Measurements from ENCODE around the gene GON4L. TPM values are rescaled to one million over a fixed set of nuclear protein-coding genes. Genes with fewer than 3 reads are reported as not detected.

Gene GON4L
- total RNA-seq, 2 experiments from 2014 or later = 71.0 to 77.0 TPM

GRCh38 chr1:155892796-155893195 lies 35.8 kb upstream of the GON4L start:
- H3K36me3 Mint-ChIP-seq (ENCODE audit: low read depth) = peaks cover 5% of the 10 kb centered on the region
- peak overlapping the region; percentile 79 for H3K27ac Mint-ChIP-seq
- no peak for ATAC-seq (ENCODE audit: poor library complexity)
- H3K36me3 ChIP-seq (ENCODE audit: insufficient read depth, low read length) = peaks cover 8% of the 10 kb centered on the region
- DNase-seq = no peak
- H3K4me1 Mint-ChIP-seq (ENCODE audit: low read depth) = peaks cover 19% of the 10 kb centered on the region
- TF ChIP-seq, protein P1, sequence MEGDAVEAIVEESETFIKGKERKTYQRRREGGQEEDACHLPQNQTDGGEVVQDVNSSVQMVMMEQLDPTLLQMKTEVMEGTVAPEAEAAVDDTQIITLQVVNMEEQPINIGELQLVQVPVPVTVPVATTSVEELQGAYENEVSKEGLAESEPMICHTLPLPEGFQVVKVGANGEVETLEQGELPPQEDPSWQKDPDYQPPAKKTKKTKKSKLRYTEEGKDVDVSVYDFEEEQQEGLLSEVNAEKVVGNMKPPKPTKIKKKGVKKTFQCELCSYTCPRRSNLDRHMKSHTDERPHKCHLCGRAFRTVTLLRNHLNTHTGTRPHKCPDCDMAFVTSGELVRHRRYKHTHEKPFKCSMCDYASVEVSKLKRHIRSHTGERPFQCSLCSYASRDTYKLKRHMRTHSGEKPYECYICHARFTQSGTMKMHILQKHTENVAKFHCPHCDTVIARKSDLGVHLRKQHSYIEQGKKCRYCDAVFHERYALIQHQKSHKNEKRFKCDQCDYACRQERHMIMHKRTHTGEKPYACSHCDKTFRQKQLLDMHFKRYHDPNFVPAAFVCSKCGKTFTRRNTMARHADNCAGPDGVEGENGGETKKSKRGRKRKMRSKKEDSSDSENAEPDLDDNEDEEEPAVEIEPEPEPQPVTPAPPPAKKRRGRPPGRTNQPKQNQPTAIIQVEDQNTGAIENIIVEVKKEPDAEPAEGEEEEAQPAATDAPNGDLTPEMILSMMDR (IDR thresholded peaks at IDR 0.05) = no peak
- no peak overlapping the region for H3K27ac ChIP-seq (ENCODE audit: low read depth in 1 of 2, low read length in 2 of 2)
- H3K9me3 Mint-ChIP-seq = no peaks in the 10 kb centered on the region
- H3K4me3 ChIP-seq (ENCODE audit: low read length) = no peak overlapping the region
- ChIA-PET CTCF (interaction anchor here (1.5 kb wide), 1 partner anchor 97 kb away, joined by 4 read pairs; no protein-coding TSS in a partner anchor), POLR2A (interaction anchor here (1.2 to 1.6 kb wide), 2 partner anchors 13 to 36 kb away, joined by 4 to 6 read pairs; partner anchors contain the start of gene GON4L)
- peaks cover 12% of the 10 kb centered on the region for H3K4me1 ChIP-seq (ENCODE audit: insufficient read depth, low read length)
- intact Hi-C loops (cut with DNase I, micrococcal nuclease) = loop anchor here in 1 of 2 experiments (5.0 kb wide), 1 partner anchor 35 kb away; the partner anchor contains the start of genes GON4L and SYT11
- no peak overlapping the region for H3K4me3 Mint-ChIP-seq
- no peaks in the 10 kb centered on the region for H3K27me3 Mint-ChIP-seq
- H3K9me3 ChIP-seq (ENCODE audit: control insufficient read depth in 1 of 2, insufficient read depth in 1 of 2, low read length in 2 of 2) = no peaks in the 10 kb centered on the region
- no peaks in the 10 kb centered on the region for H3K27me3 ChIP-seq (ENCODE audit: control insufficient read depth in 1 of 2, insufficient read depth in 2 of 2, low read length in 2 of 2)

GRCh38 chr1:155890251-155890650 lies 33.2 kb upstream of the GON4L start:
- Histone ChIP-seq H3K27me3 (ENCODE audit: control insufficient read depth in 1 of 2, insufficient read depth in 2 of 2, low read length in 2 of 2) (no peaks in the 10 kb centered on the region), H3K27ac (ENCODE audit: low read depth in 1 of 2, low read length in 2 of 2) (no peak overlapping the region), H3K4me3 (ENCODE audit: low read length) (no peak overlapping the region), H3K9me3 (ENCODE audit: control insufficient read depth in 1 of 2, insufficient read depth in 1 of 2, low read length in 2 of 2) (no peaks in the 10 kb centered on the region), H3K36me3 (ENCODE audit: insufficient read depth, low read length) (no peaks in the 10 kb centered on the region), H3K4me1 (ENCODE audit: insufficient read depth, low read length) (peaks cover 12% of the 10 kb centered on the region)
- DNase-seq = no peak
- Mint-ChIP-seq H3K9me3 (no peaks in the 10 kb centered on the region), H3K27ac (no peak overlapping the region), H3K36me3 (ENCODE audit: low read depth) (no peaks in the 10 kb centered on the region), H3K27me3 (no peaks in the 10 kb centered on the region), H3K4me3 (no peak overlapping the region), H3K4me1 (ENCODE audit: low read depth) (peaks cover 15% of the 10 kb centered on the region)
- CTCF ChIA-PET = no interaction called here
- TF ChIP-seq, protein P1 (IDR thresholded peaks at IDR 0.05) = no peak
- ATAC-seq (ENCODE audit: poor library complexity) = no peak
- POLR2A ChIA-PET = no interaction called here
- intact Hi-C loops (cut with DNase I, micrococcal nuclease) = loop anchor here in 1 of 2 experiments (5.0 kb wide), 1 partner anchor 33 kb away; the partner anchor contains the start of genes GON4L and SYT11

GRCh38 chr1:155889566-155889965 lies 32.6 kb upstream of the GON4L start:
- ChIA-PET POLR2A (no interaction called here), CTCF (no interaction called here)
- H3K4me3 ChIP-seq (ENCODE audit: low read length) = no peak overlapping the region
- H3K9me3 ChIP-seq (ENCODE audit: control insufficient read depth in 1 of 2, insufficient read depth in 1 of 2, low read length in 2 of 2) = no peaks in the 10 kb centered on the region
- H3K27me3 ChIP-seq (ENCODE audit: control insufficient read depth in 1 of 2, insufficient read depth in 2 of 2, low read length in 2 of 2) = no peaks in the 10 kb centered on the region
- Mint-ChIP-seq H3K27ac (no peak overlapping the region), H3K4me3 (no peak overlapping the region), H3K36me3 (ENCODE audit: low read depth) (no peaks in the 10 kb centered on the region), H3K27me3 (no peaks in the 10 kb centered on the region), H3K4me1 (ENCODE audit: low read depth) (peaks cover 15% of the 10 kb centered on the region), H3K9me3 (no peaks in the 10 kb centered on the region)
- DNase-seq (no peak), ATAC-seq (ENCODE audit: poor library complexity) (no peak)
- TF ChIP-seq, protein P1 (IDR thresholded peaks at IDR 0.05) = no peak
- no peaks in the 10 kb centered on the region for H3K36me3 ChIP-seq (ENCODE audit: insufficient read depth, low read length)
- intact Hi-C loops (cut with DNase I, micrococcal nuclease) = no loop called here
- peaks cover 12% of the 10 kb centered on the region for H3K4me1 ChIP-seq (ENCODE audit: insufficient read depth, low read length)
- no peak overlapping the region for H3K27ac ChIP-seq (ENCODE audit: low read depth in 1 of 2, low read length in 2 of 2)

Measured in CD4-positive, alpha-beta T cell (primary cell).